Activated gamma-delta T cell (primary cell): ENCODE measurements around the gene ACAD11.

ENCODE experiments used
- DNase-seq: peaks from one replicate; lab custom pipeline; 2025; lab: John Stamatoyannopoulos, UW
- total RNA-seq, 2 donors: gene quantifications; one replicate each; lab custom pipeline; 2026; lab: John Stamatoyannopoulos, UW

Gene ACAD11, protein sequence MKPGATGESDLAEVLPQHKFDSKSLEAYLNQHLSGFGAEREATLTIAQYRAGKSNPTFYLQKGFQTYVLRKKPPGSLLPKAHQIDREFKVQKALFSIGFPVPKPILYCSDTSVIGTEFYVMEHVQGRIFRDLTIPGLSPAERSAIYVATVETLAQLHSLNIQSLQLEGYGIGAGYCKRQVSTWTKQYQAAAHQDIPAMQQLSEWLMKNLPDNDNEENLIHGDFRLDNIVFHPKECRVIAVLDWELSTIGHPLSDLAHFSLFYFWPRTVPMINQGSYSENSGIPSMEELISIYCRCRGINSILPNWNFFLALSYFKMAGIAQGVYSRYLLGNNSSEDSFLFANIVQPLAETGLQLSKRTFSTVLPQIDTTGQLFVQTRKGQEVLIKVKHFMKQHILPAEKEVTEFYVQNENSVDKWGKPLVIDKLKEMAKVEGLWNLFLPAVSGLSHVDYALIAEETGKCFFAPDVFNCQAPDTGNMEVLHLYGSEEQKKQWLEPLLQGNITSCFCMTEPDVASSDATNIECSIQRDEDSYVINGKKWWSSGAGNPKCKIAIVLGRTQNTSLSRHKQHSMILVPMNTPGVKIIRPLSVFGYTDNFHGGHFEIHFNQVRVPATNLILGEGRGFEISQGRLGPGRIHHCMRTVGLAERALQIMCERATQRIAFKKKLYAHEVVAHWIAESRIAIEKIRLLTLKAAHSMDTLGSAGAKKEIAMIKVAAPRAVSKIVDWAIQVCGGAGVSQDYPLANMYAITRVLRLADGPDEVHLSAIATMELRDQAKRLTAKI
- 6.8 to 7.8 reads per million in 2 donors for total RNA-seq

DNA sequence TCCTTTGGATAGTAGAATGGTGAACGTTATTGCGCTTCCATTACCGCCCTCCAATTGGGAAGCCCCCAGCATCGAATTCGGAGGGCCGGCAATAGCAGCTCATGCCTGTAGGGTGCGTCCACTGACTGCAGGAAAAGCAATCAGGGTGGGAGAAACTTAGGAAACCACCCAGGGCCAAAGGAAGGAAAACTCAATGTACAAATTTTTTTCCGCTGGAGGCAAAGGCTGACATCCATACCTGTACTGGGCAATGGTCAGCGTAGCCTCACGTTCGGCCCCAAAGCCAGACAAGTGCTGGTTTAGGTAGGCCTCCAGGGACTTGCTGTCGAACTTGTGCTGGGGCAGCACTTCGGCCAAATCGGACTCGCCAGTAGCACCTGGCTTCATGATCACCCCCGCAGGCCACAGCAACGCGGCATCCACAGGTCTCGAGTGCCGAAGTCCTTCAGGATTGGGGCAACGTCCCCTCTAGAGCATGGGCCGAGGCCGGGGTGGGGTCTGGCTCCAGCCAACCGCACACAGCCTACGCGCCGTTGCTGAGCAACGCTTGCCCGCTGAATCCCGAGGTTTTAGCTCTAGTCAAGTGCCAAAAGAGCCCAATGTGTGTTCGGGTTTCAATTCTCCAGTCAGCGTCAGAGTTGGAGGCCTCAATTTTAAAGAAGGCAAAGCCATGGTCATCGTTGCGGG is at the start of gene ACAD11:
TSS of gene ACAD11 (minus strand) at position 445 of the 687 bp plus-strand sequence. CDS start at position 387, 58 bp downstream.
- DNase-seq, result peak; percentile 5

DNA sequence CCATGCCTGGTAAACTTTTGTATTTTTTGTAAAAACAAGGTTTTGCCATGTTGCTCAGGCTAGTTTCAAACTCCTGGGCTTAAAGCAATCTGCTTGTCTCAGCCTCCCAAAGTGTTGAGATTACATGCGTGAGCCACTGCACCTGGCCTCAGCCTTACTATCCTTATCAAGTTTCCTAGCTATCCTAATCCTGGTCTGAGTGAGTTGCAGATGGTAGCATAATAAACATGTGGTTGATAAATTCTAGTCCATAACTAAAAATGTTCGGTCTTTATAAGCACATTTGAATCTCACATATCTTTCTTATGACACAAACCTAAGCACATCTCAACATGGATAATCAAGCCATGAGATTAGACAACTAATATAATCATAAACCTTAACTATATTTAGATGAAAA is 44.1 kb upstream of the ACAD11 start:
- DNase-seq, result no peak

DNA sequence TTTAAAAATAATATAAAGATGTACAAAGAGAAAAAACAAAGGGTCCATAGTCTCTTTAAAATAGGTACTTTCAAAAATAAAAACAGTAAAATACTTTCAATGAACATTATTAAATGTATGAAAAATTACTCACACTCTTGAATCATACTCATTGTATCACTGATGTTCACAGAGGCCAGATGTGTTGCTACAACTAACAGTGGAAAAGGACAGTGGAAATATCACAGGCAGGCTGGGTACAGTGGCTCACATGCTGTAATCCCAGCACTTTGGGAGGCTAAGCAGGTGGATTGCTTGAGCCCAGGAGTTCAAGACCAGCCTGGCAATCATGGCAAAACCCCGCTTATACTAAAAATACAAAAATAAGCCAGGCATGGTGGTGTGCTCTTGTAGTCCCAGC is 35.8 kb upstream of the ACAD11 start:
- no peak for DNase-seq

DNA sequence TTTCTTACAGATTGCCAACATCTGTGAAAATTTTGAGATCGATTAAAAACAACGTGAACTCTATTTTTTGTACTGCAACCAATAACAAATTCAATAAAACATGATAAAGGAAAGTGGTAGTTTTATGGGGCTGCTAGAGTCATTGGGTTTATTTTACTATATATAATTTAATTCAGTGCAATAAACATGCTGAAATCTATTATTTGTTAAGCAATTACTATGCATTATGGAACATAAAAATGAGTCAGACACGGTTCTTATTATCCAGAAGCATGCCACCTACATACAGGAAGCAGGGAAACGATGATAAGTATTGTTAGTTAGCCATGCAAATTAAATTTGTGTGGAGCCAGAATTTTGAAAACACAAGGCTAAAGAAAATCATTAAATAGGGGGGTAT is 35.4 kb upstream of the ACAD11 start:
- no peak for DNase-seq

DNA sequence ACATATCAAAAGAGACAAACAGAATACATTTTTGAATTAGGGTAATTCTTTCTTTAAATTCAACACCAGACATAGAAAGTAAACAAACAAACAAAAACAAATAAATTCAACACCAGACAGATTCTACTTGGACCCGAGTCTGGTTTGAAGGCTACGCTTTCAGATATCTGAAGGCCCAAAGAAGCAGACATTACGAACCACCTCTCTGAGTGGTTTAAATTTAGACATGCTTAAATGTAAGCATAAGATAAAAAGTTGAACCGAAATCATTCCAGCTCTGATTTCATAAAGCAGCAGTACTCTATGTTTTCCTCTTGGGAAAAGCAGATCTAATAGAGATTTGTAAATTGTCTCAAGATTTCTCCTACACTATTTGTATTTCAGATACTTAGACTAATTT is 30.4 kb upstream of the ACAD11 start:
- no peak for DNase-seq

DNA sequence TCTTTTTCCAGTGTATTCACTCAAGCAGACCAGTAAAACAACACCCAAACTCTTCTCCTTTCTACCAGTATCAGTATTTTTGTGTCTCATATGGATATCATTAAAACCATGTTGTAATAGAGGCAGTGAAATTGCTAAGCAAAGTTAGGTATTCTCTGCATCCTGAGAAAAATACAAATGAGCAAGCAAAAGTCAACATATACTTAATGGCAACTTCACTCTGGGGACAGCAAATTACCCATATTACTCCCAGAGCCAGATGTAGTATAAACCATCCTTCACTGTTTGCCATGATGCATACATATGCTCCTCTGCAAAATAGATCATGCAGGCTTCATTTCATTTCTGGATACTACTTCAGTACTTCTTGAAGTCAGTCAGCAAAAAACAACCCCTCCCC is 22.6 kb upstream of the ACAD11 start:
- DNase-seq, result no peak

DNA sequence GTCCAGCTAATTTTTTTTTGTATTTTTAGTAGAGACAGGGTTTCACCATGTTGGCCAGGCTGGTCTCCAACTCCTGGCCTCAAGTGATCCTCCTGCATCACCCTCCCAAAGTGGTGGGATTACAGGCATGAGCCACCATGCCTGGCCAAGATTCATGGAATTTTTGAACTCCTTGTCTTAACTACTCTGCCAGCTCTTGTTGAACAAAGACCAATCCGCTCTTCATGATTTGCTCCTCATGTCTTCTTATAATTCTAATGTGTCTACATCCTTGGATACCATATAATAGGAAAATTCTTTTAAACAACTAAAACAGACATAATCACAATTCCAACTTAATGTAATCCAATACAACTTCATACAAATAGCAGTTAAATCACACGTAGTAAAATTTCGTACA is 21.8 kb upstream of the ACAD11 start:
- no peak for DNase-seq

DNA sequence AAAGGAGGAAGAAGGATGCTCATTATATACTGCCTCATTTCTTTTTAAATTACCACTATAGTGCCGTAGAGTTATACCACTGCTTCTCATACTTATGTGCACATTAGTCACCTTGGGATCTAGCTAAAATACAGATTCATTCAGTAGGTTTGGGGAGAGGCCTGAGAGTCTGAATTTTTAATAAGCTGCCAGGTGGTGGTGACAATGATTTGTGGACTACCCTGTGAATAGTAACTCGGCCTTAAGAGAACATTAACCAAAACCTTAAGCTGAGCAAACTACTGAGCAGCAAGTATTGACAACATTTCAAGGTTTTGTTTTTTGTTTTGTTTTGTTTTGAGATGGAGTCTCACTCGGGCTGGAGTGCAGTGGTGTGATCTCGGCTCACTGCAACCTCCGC is 20.3 kb upstream of the ACAD11 start:
- DNase-seq, result no peak

DNA sequence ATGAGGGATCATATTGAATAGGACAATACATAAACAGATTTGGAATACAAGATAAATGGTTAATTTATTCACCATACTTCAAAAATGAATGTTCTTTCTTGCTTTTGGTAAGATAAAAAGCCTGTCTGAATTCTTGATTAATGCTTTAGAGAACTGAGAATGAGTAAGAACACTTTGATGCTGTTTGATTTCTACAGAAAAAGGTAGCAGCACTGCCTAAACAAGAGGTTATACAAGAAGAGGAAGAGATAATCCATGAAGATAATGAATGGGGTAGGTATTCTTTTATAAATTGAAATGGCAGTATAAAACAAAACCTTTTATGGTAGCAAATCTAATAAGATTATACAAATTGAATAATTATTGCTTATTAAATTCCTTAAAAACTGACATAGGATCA is 15.8 kb upstream of the ACAD11 start:
- no peak for DNase-seq

DNA sequence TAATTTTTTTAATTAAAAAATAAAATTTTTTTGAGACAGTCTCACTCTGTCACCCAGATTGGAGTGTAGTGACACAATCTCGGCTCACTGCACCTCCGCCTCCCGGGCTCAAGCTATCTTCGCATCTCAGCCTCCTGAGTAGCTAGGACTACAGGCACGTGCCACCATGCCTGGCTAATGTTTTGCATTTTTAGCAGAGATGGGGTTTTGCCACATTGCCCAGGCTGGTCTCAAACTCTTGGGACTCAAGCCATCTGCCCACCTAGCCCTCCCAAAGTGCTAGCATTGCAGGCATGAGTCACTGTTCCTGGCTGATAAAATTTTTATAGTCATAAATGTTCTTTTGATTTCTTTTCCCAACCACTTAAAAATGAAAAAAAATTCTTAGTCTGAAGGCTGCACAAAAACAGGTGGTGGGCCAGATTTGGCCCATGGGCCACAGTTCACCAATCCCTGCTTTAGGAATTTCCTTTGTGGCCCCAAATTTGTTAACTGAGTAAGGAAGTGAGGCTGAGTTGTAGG is 9.7 kb upstream of the ACAD11 start:
- no peak for DNase-seq

DNA sequence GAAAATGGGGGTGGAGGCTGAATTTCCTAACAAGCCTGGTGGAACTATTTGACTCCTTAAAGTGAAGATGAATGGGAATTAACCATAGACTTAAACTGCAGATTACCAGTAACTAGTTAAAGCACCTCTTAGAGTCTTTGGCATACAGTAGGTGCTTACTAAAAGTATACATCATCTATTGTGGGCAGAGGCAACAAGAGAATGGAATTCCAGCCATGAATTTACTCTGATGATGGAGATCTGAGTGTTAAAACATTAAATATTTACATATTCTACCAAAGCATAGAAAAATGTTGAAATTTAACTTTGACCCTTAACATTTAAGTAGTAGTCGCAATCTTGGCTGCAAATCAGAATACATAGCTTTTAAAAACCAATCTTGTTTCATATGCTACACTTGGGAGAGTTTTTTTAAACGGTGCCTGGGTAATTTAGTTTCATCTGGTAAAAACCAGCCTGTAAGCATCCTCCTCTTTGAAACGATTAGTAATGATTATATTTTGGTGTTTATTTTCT is 5.7 kb upstream of the ACAD11 start:
- no peak for DNase-seq

DNA sequence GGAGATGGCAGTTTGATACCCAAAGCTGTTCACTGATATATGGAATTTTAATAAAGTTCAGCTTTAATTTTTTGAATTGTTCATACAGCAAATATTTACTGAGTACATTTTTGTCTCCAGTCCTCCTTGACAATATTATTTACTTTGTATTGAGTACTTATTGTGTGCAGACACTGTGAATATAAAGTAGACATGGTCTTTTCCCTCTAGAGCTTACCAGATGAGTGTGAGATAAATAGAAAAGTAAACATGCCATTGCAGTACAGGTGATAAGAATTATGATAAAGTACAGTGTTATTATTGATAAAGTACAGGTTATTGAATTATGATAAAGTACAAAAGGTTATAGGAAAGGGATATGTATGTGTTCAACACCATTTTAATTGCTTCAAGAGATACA is 2.6 kb upstream of the ACAD11 start:
- no peak for DNase-seq

DNA sequence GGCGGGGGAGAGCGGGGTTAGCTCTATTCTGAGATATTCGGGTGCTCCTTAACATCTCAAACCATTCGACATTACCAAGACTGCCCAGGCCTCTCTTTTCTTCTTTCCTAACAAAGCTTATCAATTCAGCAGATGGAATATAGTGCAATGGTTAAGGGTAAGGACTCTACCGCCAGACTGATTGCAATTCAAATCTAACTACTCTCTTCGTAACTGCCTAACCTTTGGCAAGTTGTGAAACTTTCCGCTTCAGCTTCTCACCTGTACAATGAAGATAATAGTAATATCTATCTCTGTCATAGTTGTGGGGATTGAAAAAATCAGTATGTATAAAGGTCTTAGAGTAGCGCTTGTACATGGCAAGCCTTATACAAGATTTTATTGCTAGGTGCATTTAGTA is 1.5 kb upstream of the ACAD11 start:
- DNase-seq, result no peak

DNA sequence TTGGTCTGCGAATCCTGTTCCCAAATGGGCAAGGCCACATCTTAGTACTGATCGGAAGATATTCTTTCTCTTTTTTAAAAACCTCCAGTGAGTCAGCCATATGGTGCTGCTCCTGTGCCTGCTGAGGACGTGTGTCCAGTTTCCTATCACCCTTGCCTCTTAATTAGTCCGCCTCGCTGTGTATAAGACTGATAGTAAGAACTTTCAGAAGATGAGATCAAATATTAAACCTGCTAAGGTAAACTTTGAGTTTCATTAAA is 1.1 kb upstream of the ACAD11 start:
- DNase-seq, result no peak

DNA sequence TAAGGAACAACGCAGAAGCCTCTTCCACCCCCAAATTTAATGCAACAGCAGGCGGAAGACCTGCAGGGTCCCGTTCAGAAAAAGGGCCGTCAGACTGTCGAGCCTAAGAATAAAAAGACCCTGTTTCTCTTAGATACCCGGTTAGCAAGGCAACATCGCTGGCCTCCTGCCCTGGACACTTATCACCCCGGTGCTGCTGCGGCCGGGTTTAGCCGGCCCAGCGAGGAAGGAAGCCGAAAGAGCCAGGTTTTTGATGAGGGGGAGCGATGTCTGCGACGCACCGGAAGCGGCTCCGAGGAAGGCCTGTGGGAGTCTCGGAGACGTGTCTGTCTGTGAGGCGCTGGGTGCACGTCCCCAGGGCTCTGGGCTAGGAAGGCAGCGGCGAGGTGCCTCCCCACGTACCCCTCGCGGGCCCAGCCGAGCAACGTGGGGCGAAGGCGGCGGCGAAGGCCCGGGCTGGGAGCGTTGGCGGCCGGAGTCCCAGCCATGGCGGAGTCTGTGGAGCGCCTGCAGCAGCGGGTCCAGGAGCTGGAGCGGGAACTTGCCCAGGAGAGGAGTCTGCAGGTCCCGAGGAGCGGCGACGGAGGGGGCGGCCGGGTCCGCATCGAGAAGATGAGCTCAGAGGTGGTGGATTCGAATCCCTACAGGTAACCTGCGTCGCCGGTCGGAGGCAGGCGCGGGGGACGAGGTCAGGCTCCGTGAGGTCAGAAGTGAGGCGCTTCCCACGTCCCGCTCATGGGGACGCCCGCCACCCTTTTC is 622 bp upstream of the ACAD11 start, which contains the start of gene UBA5:
TSS of gene UBA5 (plus strand) at position 278 of the 759 bp plus-strand sequence. CDS start at position 487, 209 bp downstream.
- DNase-seq, result peak; percentile 44

DNA sequence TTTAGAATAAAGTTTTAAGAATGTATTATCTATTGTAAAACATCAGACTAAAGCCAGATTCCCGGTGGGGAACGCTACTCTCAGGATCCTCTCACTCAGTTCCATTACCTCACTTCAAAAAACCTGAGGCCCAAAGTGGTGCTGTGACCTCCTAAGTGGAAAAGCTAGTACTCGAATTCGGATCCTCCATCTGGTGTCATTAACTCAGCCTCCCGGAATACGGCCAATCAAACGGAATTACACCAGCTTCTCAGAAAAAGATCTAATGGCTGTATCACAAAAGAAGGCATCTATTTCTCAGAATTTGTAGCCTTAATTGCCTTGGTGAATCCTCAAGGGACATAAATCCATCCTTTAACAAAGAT is 627 bp downstream of the ACAD11 start:
- DNase-seq, result no peak

DNA sequence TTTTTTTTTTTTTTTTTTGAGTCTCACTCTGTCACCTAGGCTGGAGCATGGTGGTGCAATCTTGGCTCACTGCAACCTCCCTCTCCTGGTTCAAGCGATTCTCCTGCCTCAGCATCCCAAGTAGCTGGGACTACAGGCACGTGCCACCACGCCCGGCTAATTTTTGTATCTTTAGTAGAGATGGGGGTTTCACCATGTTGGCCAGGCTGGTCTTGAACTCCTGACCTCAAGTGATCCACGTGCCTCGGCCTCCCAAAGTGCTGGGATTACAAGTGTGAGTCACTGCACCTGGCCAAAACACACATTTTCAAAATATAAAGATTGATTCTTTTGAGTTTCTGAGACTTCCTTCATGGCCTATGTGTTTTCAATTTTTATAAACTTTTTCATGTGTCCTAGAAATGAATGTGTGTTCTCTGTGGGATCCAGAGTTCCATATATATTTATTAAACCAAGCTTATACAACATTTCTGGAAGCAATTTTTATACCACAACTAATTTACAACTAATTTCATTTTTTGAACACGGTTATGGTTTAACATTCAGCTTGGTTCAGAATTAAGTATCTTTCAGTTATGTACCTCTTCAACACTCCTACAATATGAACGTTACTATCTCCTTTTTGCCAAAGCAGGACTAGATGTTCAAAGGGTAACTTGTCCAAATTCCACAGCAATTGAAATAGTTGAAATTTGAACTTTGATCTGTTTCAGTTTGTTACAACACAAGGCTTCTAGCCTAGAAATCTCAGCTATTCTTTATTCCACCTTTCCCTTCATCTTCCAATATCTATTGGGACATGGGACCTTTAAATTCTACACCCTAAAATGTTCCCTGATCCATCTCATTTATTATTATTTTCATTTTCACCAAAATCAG is 1.5 kb downstream of the ACAD11 start:
- DNase-seq, result no peak

DNA sequence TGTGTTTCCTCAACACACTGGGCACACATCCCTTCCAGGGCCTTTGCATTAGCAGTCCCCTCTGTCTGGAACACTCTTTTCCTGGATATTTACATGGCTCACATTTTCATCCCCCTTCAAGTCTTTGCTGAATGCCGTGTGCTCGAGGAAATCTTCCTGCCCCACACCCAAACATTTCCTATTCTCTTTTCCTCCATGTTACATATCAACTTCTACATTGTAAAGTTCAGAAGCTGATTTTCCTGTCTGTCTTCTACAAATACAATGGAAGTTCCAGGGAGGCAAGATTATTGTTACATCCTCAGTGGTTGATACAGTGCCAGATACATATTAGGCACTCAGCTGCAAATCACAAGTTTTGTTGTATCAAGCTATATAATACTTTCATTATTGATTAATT is 4.1 kb downstream of the ACAD11 start:
- DNase-seq, result no peak

DNA sequence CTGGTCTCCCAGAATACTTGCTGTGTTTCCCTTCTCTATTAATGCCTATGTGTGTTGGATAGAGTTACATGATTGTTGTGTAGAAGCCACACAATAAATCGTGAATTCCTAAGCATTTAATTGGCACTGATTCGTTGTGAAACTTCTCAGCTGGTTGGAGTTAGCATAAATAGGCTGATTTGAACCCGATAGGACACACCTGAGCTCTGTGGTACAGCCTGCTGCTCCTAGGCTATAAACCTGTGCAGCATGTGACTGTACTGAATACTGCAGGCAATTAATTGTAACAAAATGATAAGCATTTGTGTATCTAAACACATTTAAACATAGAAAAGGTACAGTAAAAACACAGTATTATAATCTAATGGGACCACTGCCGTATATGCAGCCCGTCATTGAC is 4.9 kb downstream of the ACAD11 start:
- no peak for DNase-seq

DNA sequence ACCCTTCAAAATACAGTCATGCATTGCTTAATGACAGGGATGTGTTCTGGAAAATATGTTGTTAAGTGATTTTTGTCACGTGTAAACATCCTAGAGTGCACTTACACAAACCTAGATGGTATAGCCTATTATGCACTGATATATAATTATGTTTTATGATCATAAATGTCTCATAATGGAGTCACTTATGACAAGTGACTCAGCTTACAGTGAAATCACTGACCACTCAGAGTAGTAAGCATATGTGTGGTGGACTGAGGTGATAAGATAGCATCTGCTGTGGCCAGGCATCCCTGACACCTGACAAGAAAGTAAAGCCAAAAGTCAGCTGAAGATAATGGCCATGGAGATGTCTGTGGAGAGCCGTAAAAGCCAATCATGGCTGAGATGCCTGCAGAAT is 5.4 kb downstream of the ACAD11 start:
- no peak for DNase-seq
